HepG2 (cell line): ENCODE measurements around the gene TPBGL.

Experiments
- MXI1 ChIP-seq: IDR thresholded peaks from 3 replicates; pipeline ENCODE4 v1.6.1; 2012; ENCODE audit warnings: low read depth, low read length, inconsistent platforms, borderline replicate concordance
- TF ChIP-seq, protein P1 (sequence below), 2 experiments: IDR thresholded peaks; 2 replicates each; pipeline ENCODE4 v1.6.1; 2011 to 2012; ENCODE audit warnings: low read length in 2 of 2, borderline replicate concordance in 1 of 2, low read depth in 1 of 2, mild to moderate bottlenecking in 1 of 2, moderate library complexity in 1 of 2
- TF ChIP-seq, protein P2 (sequence below): sonication (generic); formaldehyde crosslinking; IDR thresholded peaks from 2 replicates; pipeline ENCODE4 v1.5.1; 2020; ENCODE audit warnings: missing genetic modification reagents, mild to moderate bottlenecking, borderline replicate concordance

DNA sequence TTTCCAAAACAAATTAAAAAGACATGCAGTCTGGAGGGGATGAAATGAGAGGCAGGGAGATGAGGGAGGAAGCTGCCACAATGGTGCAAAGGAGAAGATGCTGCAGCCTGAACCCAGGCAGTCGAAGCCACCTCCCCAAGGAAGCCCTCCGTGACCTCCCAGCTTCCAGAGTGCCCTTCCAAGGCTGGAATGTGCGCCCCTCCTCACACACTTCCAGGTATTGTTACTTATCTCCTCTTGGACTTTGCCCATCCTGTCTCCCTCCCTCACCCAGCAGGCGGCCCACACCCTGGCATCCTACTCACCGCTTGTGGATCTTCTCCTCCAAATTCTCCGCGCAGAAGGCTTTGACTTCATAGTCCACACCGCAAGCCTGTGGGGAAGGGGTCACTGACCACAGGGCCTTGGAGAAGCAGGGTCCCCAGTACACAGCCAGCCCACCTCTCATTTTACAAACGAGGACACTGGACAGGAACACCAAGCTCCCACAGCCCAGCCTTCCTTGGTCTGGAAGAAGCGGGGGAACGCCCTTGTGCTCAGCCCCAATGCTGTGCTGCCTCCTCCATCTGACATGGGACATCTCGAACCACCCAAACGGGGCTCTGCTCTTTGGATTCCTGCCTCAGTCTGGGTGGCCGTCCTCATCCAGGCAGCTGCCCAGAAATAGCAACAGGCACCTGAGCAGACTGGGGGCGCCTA is 40.3 kb downstream of the TPBGL start:
- TF ChIP-seq, protein P1, sequence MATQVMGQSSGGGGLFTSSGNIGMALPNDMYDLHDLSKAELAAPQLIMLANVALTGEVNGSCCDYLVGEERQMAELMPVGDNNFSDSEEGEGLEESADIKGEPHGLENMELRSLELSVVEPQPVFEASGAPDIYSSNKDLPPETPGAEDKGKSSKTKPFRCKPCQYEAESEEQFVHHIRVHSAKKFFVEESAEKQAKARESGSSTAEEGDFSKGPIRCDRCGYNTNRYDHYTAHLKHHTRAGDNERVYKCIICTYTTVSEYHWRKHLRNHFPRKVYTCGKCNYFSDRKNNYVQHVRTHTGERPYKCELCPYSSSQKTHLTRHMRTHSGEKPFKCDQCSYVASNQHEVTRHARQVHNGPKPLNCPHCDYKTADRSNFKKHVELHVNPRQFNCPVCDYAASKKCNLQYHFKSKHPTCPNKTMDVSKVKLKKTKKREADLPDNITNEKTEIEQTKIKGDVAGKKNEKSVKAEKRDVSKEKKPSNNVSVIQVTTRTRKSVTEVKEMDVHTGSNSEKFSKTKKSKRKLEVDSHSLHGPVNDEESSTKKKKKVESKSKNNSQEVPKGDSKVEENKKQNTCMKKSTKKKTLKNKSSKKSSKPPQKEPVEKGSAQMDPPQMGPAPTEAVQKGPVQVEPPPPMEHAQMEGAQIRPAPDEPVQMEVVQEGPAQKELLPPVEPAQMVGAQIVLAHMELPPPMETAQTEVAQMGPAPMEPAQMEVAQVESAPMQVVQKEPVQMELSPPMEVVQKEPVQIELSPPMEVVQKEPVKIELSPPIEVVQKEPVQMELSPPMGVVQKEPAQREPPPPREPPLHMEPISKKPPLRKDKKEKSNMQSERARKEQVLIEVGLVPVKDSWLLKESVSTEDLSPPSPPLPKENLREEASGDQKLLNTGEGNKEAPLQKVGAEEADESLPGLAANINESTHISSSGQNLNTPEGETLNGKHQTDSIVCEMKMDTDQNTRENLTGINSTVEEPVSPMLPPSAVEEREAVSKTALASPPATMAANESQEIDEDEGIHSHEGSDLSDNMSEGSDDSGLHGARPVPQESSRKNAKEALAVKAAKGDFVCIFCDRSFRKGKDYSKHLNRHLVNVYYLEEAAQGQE (IDR thresholded peaks at IDR 0.05; ENCODE audit: borderline replicate concordance in 1 of 2, low read depth in 1 of 2, low read length in 2 of 2) = no peak
- TF ChIP-seq MXI1 = no peak
- TF ChIP-seq, protein P2, sequence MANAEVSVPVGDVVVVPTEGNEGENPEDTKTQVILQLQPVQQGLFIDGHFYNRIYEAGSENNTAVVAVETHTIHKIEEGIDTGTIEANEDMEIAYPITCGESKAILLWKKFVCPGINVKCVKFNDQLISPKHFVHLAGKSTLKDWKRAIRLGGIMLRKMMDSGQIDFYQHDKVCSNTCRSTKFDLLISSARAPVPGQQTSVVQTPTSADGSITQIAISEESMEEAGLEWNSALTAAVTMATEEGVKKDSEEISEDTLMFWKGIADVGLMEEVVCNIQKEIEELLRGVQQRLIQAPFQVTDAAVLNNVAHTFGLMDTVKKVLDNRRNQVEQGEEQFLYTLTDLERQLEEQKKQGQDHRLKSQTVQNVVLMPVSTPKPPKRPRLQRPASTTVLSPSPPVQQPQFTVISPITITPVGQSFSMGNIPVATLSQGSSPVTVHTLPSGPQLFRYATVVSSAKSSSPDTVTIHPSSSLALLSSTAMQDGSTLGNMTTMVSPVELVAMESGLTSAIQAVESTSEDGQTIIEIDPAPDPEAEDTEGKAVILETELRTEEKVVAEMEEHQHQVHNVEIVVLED (CRISPR knock-in tag) = no peak
